GM12891 (cell line): ENCODE results near the gene HMGB1.

Experiments used
- POLR2A ChIP-seq: IDR thresholded peaks from 2 replicates; pipeline ENCODE4 v1.6.1; 2011; ENCODE audit warnings: low read depth, low read length, control low read depth
- TAF1 ChIP-seq: IDR thresholded peaks from 2 replicates; pipeline ENCODE4 v1.6.1; 2011; ENCODE audit warnings: low read depth, low read length, control low read depth

DNA sequence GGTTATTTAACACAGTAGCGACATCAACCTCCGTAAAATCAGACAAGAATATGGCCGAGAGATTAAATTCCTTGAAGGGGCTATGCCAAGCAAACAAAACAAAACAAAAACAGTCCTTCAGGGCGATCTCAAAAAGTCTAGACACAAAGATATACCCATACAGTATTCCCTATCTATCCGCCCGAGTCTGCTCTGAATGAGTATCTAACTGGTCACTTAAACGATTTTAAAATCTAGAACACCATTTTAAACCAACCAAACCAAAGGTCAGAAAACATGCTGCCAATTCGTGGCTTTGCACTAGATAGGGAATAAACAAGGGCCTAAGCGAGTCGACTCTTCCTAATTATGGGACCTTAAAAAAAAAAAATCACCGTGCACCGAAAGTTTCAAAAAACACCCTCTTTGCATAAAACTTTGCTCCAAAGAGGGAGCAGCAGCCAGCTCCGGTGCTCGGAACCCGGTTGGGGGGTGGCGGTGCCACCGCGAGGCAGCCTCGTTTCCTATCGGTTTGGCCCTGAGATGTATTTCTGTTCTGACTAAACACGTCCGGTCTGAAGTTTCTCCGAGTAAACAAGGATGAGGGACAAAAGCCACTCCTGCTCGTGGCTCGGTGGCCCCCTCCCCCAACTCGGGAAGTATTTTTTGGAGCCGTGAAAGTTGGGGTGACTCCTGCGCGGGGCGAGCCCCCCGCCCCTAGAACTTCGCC, 1.8 kb downstream of the HMGB1 start:
- TF ChIP-seq POLR2A (peak; percentile 56; the same call in 1 of the 2 replicates), TAF1 (no peak)
